NCI-H1436 treated with DMSO at 0.1 percent for 48 hours (cell line): Measurements from ENCODE around the gene DHRS4L2.
"Not testable (repeated sequence)": the region's sequence is repeated elsewhere in the genome, so short reads cannot be mapped to it uniquely, and the experiment has no call there.

ENCODE experiments used
- DNase-seq: peaks from one replicate; lab custom pipeline; 2025; lab: John Stamatoyannopoulos, UW

DHRS4L2 gene

GRCh38 chr14:23973178-23973577, 15.6 kb upstream of the DHRS4L2 start:
- not testable (repeated sequence) for DNase-seq

GRCh38 chr14:23974041-23974440, 14.7 kb upstream of the DHRS4L2 start:
- not testable (repeated sequence) for DNase-seq

- DNase-seq, result not testable (repeated sequence)
Measured at GRCh38 chr14:23977208-23977607, 11.5 kb upstream of the DHRS4L2 start.

GRCh38 chr14:23981951-23982813, 6.5 kb upstream of the DHRS4L2 start:
- not testable (repeated sequence) for DNase-seq

GRCh38 chr14:23984891-23985602, 3.7 kb upstream of the DHRS4L2 start:
- no peak for DNase-seq

GRCh38 chr14:23988223-23988606, 514 bp upstream of the DHRS4L2 start:
- DNase-seq, result not testable (repeated sequence)

- DNase-seq, result not testable (repeated sequence)
Measured at GRCh38 chr14:23989734-23990445, 1.2 kb downstream of the DHRS4L2 start.

GRCh38 chr14:23990961-23991360, 2.2 kb downstream of the DHRS4L2 start:
- not testable (repeated sequence) for DNase-seq

- DNase-seq, result not testable (repeated sequence)
Measured at GRCh38 chr14:23993042-23993441, 4.3 kb downstream of the DHRS4L2 start.

GRCh38 chr14:23996009-23996408, 7.3 kb downstream of the DHRS4L2 start:
- DNase-seq, result not testable (repeated sequence)

GRCh38 chr14:23996825-23997224, 8.1 kb downstream of the DHRS4L2 start:
- DNase-seq, result not testable (repeated sequence)

GRCh38 chr14:23999640-24000039, 10.9 kb downstream of the DHRS4L2 start:
- DNase-seq, result not testable (repeated sequence)

GRCh38 chr14:24001078-24001477, 12.3 kb downstream of the DHRS4L2 start:
- DNase-seq, result not testable (repeated sequence)

GRCh38 chr14:24001679-24002078, 12.9 kb downstream of the DHRS4L2 start:
- DNase-seq, result not testable (repeated sequence)

GRCh38 chr14:24006471-24006816, 17.7 kb downstream of the DHRS4L2 start:
- not testable (repeated sequence) for DNase-seq

- not testable (repeated sequence) for DNase-seq
Measured at GRCh38 chr14:24006817-24007652, 18.3 kb downstream of the DHRS4L2 start.

- no peak for DNase-seq
Measured at GRCh38 chr14:24011051-24011450, 22.3 kb downstream of the DHRS4L2 start.

GRCh38 chr14:24012726-24013273, 24.1 kb downstream of the DHRS4L2 start:
- not testable (repeated sequence) for DNase-seq

GRCh38 chr14:24013654-24014514, 25.2 kb downstream of the DHRS4L2 start:
- peak; percentile 14 for DNase-seq

- not testable (repeated sequence) for DNase-seq
Measured at GRCh38 chr14:24015745-24016144, 27.0 kb downstream of the DHRS4L2 start.
